B cell (primary cell): Measurements from ENCODE around the gene CD38. TPM values are rescaled to one million over a fixed set of nuclear protein-coding genes. Genes with fewer than 3 reads are reported as not detected.

ENCODE experiments used
- ATAC-seq: fragments of 200-7000 bp; cut with Tn5 transposase; one replicate; pipeline ENCODE4 v1.10.0; 2021; ENCODE audit warnings: low read depth, mild to moderate bottlenecking, moderate number of reproducible peaks, moderate library complexity
- CTCF ChIA-PET: fragments of 350-600 bp; sonication (Branson Sonifier 250); formaldehyde crosslinking; loops from one replicate; lab custom pipeline; 2021; ENCODE audit warnings: antibody characterized with exemption, inconsistent platforms; lab: Charles Lee
- POLR2A ChIA-PET: fragments of 350-600 bp; sonication (Branson Sonifier 250); formaldehyde crosslinking; loops from one replicate; lab custom pipeline; 2021; ENCODE audit warnings: antibody characterized with exemption; lab: Charles Lee
- DNase-seq: peaks from one replicate; pipeline ENCODE4 v3.0.0; 2013
- H2AFZ ChIP-seq: 2 replicates; pipeline ENCODE4 v1.6.1; 2012; ENCODE audit warnings: mild to moderate bottlenecking, low read depth, low read length; ENCODE audit not compliant: insufficient read depth, poor library complexity, severe bottlenecking
- H3K27ac ChIP-seq, 2 donors: 1 replicate in 1 of 2; 2 replicates in 1 of 2; pipeline ENCODE4 v1.5.1; 2012 to 2013; ENCODE audit warnings: low read length in 2 of 2, mild to moderate bottlenecking in 2 of 2, moderate library complexity in 1 of 2
- H3K27me3 ChIP-seq, 4 experiments: fragments of 200-600 bp in 1 of 4; sonication (generic) in 1 of 4; replicated peaks in 1 of 4; 1 replicate in 2 of 4; 2 replicates in 2 of 4; pipeline versions ENCODE4 v1.6.1 to v1.7.0; 2013 to 2016; ENCODE audit warnings: low read length in 3 of 4, mild to moderate bottlenecking in 2 of 4, mixed read lengths in 1 of 4, moderate library complexity in 1 of 4; ENCODE audit not compliant: insufficient read depth in 4 of 4, control insufficient read depth in 3 of 4; ENCODE audit errors: control extremely low read depth in 1 of 4
- H3K36me3 ChIP-seq, 2 experiments: replicated peaks in 1 of 2; 1 replicate in 1 of 2; 2 replicates in 1 of 2; pipeline versions ENCODE4 v1.6.1 to v1.7.1; 2013; ENCODE audit warnings: low read length in 1 of 2; ENCODE audit not compliant: insufficient read depth in 2 of 2, control insufficient read depth in 1 of 2; ENCODE audit errors: control extremely low read depth in 1 of 2, extremely low read depth in 1 of 2
- H3K4me1 ChIP-seq, 2 donors: fragments of 200-600 bp in 1 of 2; sonication (generic) in 1 of 2; 1 replicate in 1 of 2; 2 replicates in 1 of 2; pipeline versions ENCODE4 v1.5.1 to v1.6.1; 2013 to 2017; ENCODE audit warnings: low read length in 2 of 2; ENCODE audit not compliant: control insufficient read depth in 2 of 2, insufficient read depth in 2 of 2
- H3K4me2 ChIP-seq: replicated peaks from 2 replicates; pipeline ENCODE3; 2012; ENCODE audit warnings: mild to moderate bottlenecking, low read depth, low read length; ENCODE audit not compliant: poor library complexity, severe bottlenecking
- H3K4me3 ChIP-seq, 5 experiments: fragments of 200-600 bp in 1 of 5; sonication (generic) in 1 of 5; 1 replicate in 3 of 5; 2 replicates in 2 of 5; pipeline versions ENCODE4 v1.5.1 to v1.7.0; 2011 to 2016; ENCODE audit warnings: low read length in 4 of 5, mild to moderate bottlenecking in 4 of 5, low read depth in 2 of 5, control low read depth in 1 of 5, moderate library complexity in 1 of 5; ENCODE audit not compliant: insufficient read depth in 1 of 5; ENCODE audit errors: control extremely low read depth in 1 of 5, extremely low read depth in 1 of 5
- H3K79me2 ChIP-seq: fragments of 200-600 bp; sonication (generic); one replicate; pipeline ENCODE4 v1.6.0; 2016; ENCODE audit warnings: low read length; ENCODE audit not compliant: control insufficient read depth, insufficient read depth
- H3K9ac ChIP-seq: fragments of 200-600 bp; sonication (generic); 2 replicates; pipeline ENCODE4 v1.6.1; 2017; ENCODE audit warnings: mild to moderate bottlenecking, low read length, moderate library complexity
- H3K9me3 ChIP-seq, 3 donors: one replicate each; pipeline versions ENCODE4 v1.6.1 to v1.7.1; 2013; ENCODE audit warnings: low read length in 2 of 3; ENCODE audit not compliant: control insufficient read depth in 2 of 3, insufficient read depth in 1 of 3; ENCODE audit errors: control extremely low read depth in 1 of 3
- H4K20me1 ChIP-seq: 2 replicates; pipeline ENCODE4 v1.6.0; 2012; ENCODE audit warnings: mild to moderate bottlenecking, low read length; ENCODE audit not compliant: insufficient read depth, control insufficient read depth, poor library complexity, severe bottlenecking
- H3K27ac Mint-ChIP-seq: one replicate; pipeline ENCODE4 v1.8.0; 2021; ENCODE audit warnings: mixed read lengths
- H3K27me3 Mint-ChIP-seq: one replicate; pipeline ENCODE4 v1.8.0; 2021; ENCODE audit warnings: mixed read lengths
- H3K4me1 Mint-ChIP-seq: one replicate; pipeline ENCODE4 v1.8.0; 2021; ENCODE audit warnings: mixed read lengths
- H3K4me3 Mint-ChIP-seq: one replicate; pipeline ENCODE4 v1.8.0; 2021; ENCODE audit warnings: mixed read lengths
- H3K9me3 Mint-ChIP-seq: one replicate; pipeline ENCODE4 v1.8.0; 2022; ENCODE audit warnings: mixed read lengths; ENCODE audit not compliant: insufficient read depth
- EZH2 ChIP-seq: IDR thresholded peaks from 2 replicates; pipeline ENCODE4 v1.6.1; 2012; ENCODE audit warnings: borderline replicate concordance, low read depth, mild to moderate bottlenecking, moderate library complexity, low read length; ENCODE audit not compliant: insufficient read depth, poor library complexity, severe bottlenecking
- WGBS: methylation state at CpG from one replicate; pipeline ENCODE4 v1.1.5; 2013; ENCODE audit warnings: missing lambda C conversion rate; ENCODE audit not compliant: insufficient coverage; 5-methylcytosine and 5-hydroxymethylcytosine counted together
- intact Hi-C: fragments of 100-400 bp; cut with micrococcal nuclease; formaldehyde crosslinking; loops from one replicate; pipeline ENCODE4 v1.10.0; 2022
- polyA plus RNA-seq: library from polyadenylated mRNA; depleted of rRNA; stranded (reverse); fragments of >200 nt; gene quantifications from 2 replicates; pipeline ENCODE4 v1.2.3, GENCODE V29; 2012
- total RNA-seq, 2 donors: library from RNA; stranded (reverse); fragments of 120-200 nt in 1 of 2; gene quantifications; 1 replicate in 1 of 2; 2 replicates in 1 of 2; pipeline versions ENCODE4 v1.2.3 to v1.2.4, GENCODE V29; 2013 to 2022
- TF ChIP-seq, protein P1 (sequence below): fragments of 200-600 bp; IDR thresholded peaks from one replicate; pipeline ENCODE4 v1.8.0; 2022; ENCODE audit warnings: antibody characterized with exemption, mild to moderate bottlenecking

CD38 gene
- total and polyA plus RNA-seq, 2 donors (not counting 1 experiment from before 2014, with no cell fraction given) = 10.1 to 12.9 TPM

GRCh38 chr4:15735536-15735935 is 42.6 kb upstream of the CD38 start:
- TF ChIP-seq, protein P1, sequence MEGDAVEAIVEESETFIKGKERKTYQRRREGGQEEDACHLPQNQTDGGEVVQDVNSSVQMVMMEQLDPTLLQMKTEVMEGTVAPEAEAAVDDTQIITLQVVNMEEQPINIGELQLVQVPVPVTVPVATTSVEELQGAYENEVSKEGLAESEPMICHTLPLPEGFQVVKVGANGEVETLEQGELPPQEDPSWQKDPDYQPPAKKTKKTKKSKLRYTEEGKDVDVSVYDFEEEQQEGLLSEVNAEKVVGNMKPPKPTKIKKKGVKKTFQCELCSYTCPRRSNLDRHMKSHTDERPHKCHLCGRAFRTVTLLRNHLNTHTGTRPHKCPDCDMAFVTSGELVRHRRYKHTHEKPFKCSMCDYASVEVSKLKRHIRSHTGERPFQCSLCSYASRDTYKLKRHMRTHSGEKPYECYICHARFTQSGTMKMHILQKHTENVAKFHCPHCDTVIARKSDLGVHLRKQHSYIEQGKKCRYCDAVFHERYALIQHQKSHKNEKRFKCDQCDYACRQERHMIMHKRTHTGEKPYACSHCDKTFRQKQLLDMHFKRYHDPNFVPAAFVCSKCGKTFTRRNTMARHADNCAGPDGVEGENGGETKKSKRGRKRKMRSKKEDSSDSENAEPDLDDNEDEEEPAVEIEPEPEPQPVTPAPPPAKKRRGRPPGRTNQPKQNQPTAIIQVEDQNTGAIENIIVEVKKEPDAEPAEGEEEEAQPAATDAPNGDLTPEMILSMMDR = no peak
- no peak for TF ChIP-seq EZH2
- Mint-ChIP-seq H3K4me3 (no peak overlapping the region), H3K9me3 (no peaks in the 10 kb centered on the region), H3K4me1 (no peaks in the 10 kb centered on the region), H3K27ac (no peak overlapping the region), H3K27me3 (peaks cover 4% of the 10 kb centered on the region)
- no peak overlapping the region for H3K27ac ChIP-seq
- H3K4me1 ChIP-seq = peaks cover 0 to 12% of the 10 kb centered on the region in 2 donors
- 60% methylated on average over 3 of the region's 6 CpGs for WGBS
- H3K9ac ChIP-seq = no peak overlapping the region
- ATAC-seq = no peak
- no peaks in the 10 kb centered on the region for H3K79me2 ChIP-seq
- DNase-seq = no peak
- ChIA-PET CTCF (no interaction called here), POLR2A (no interaction called here)
- peaks cover 0 to 3% (median 0%) of the 10 kb centered on the region in 4 experiments for H3K27me3 ChIP-seq
- no peak overlapping the region for H2AFZ ChIP-seq
- no peak overlapping the region for H3K4me2 ChIP-seq
- H3K4me3 ChIP-seq = no peak overlapping the region
- no peaks in the 10 kb centered on the region for H4K20me1 ChIP-seq
- peaks cover 0 to 3% (median 0%) of the 10 kb centered on the region in 3 donors for H3K9me3 ChIP-seq
- intact Hi-C loops = no loop called here
- H3K36me3 ChIP-seq = no peaks in the 10 kb centered on the region

DNA sequence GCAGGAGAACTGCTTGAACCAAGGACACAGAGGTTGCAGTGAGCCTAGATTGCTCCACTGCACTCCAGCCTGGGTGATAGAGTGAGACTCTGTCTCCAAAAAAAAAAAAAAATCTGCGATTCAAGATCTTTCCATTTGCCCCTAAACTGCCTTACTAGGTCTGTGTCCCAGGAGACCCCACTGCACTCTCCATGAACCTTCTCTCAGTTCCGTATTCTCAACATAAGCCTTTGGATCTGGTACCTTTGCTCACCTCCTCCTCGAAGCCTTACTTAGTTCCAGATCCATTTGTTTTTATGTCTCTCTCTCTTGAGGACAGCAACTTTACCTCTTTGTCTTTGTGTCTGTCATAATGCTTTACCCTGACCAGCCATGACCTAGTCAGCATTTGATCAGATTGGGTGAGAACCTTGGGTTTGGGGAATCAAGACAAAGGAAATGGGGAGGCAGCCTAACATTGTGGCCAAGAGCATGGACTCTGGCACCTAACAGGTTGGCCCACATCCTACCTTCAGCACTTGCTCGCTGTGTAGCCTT is 41.5 kb upstream of the CD38 start:
- no peak overlapping the region for H3K9ac ChIP-seq
- WGBS = 59% methylated on average over 3 of the region's 4 CpGs
- TF ChIP-seq, protein P1 = no peak
- no peak for TF ChIP-seq EZH2
- Mint-ChIP-seq H3K27ac (no peak overlapping the region), H3K9me3 (peaks cover 2% of the 10 kb centered on the region), H3K4me3 (no peak overlapping the region), H3K4me1 (no peaks in the 10 kb centered on the region), H3K27me3 (peaks cover 4% of the 10 kb centered on the region)
- H3K36me3 ChIP-seq = no peaks in the 10 kb centered on the region
- H3K9me3 ChIP-seq = peaks cover 0 to 6% (median 4%) of the 10 kb centered on the region in 3 donors
- no peak overlapping the region for H2AFZ ChIP-seq
- DNase-seq = peak; percentile 40
- H3K4me2 ChIP-seq = no peak overlapping the region
- H3K27ac ChIP-seq = no peak overlapping the region
- H3K27me3 ChIP-seq = peaks cover 0 to 3% (median 0%) of the 10 kb centered on the region in 4 experiments
- no peak overlapping the region for H3K4me3 ChIP-seq
- POLR2A ChIA-PET = no interaction called here
- intact Hi-C loops = no loop called here
- peaks cover 0 to 12% of the 10 kb centered on the region in 2 donors for H3K4me1 ChIP-seq
- CTCF ChIA-PET = no interaction called here
- H4K20me1 ChIP-seq = no peaks in the 10 kb centered on the region
- ATAC-seq = no peak
- H3K79me2 ChIP-seq = no peaks in the 10 kb centered on the region
